Stomach (tissue), 9 donors: ENCODE measurements around the gene GUK1. TPM values are rescaled to one million over a fixed set of nuclear protein-coding genes. Genes with fewer than 3 reads are reported as not detected.

ENCODE experiments used
- DNase-seq, 2 donors: peaks; one replicate each; pipeline versions ENCODE4 v3.0.0 to v3.0.0-alpha.2; 2013 to 2019
- H3K27ac ChIP-seq, 5 donors: fragments of 200-600 bp in 4 of 5; sonication (generic) in 4 of 5; one replicate each; pipeline ENCODE4 v1.5.1; 2013 to 2019; ENCODE audit warnings: mild to moderate bottlenecking in 1 of 5, moderate library complexity in 1 of 5
- H3K27me3 ChIP-seq, 3 donors: fragments of 200-600 bp; sonication (generic); one replicate each; pipeline ENCODE4 v1.5.1; 2017 to 2019; ENCODE audit warnings: mixed run types in 1 of 3
- H3K36me3 ChIP-seq, 4 donors: fragments of 200-600 bp; sonication (generic); 1 replicate in 3 of 4; 2 replicates in 1 of 4; pipeline ENCODE4 v1.5.1; 2016 to 2019
- H3K4me1 ChIP-seq, 4 donors: fragments of 200-600 bp; sonication (generic); one replicate each; pipeline ENCODE4 v1.5.1; 2016 to 2019
- H3K4me3 ChIP-seq, 4 donors: fragments of 200-600 bp; sonication (generic) in 3 of 4; one replicate each; pipeline ENCODE4 v1.5.1; 2016 to 2019; ENCODE audit warnings: mild to moderate bottlenecking in 1 of 4
- H3K9me3 ChIP-seq, 4 donors: fragments of 200-600 bp; sonication (generic); one replicate each; pipeline ENCODE4 v1.5.1; 2016 to 2019
- CTCF ChIP-seq, 7 experiments: fragments of 450-650 bp in 4 of 7; fragments of 200-600 bp in 3 of 7; sonication (generic) in 3 of 7; IDR thresholded peaks; one replicate each; pipeline ENCODE4 v1.5.1; 2016 to 2019; ENCODE audit warnings: antibody characterized with exemption in 7 of 7, control low read depth in 2 of 7, mild to moderate bottlenecking in 1 of 7
- EP300 ChIP-seq: sonication (generic); formaldehyde crosslinking; IDR thresholded peaks from one replicate; pipeline ENCODE4 v1.6.1; 2017; ENCODE audit warnings: antibody characterized with exemption
- POLR2A ChIP-seq, 4 donors: fragments of 450-650 bp; IDR thresholded peaks; one replicate each; pipeline ENCODE4 v1.6.1; 2016; ENCODE audit warnings: antibody characterized with exemption in 4 of 4, control low read depth in 2 of 4, mild to moderate bottlenecking in 1 of 4, moderate library complexity in 1 of 4
- POLR2AphosphoS5 ChIP-seq, 3 donors: sonication (generic); formaldehyde crosslinking; IDR thresholded peaks; one replicate each; pipeline ENCODE4 v1.6.1; 2016; ENCODE audit warnings: antibody characterized with exemption in 3 of 3
- WGBS, 5 donors: extraction: QIAGEN DNeasy Blood & Tissue Kit in 3 of 5; methylation state at CpG; one replicate each; pipeline versions ENCODE4 v1.1.5 to v1.1.7; 2013 to 2018; 5-methylcytosine and 5-hydroxymethylcytosine counted together
- intact Hi-C: fragments of 100-400 bp; cut with DNase I; formaldehyde crosslinking; loops from one replicate; pipeline ENCODE4 v1.15.1; 2023; ENCODE audit warnings: low total_unique reads
- polyA plus RNA-seq, 3 donors: library from polyadenylated mRNA; stranded (reverse); fragments of 200-250 nt; gene quantifications; one replicate each; pipeline ENCODE4 v1.2.3, GENCODE V29; 2013
- total RNA-seq, 5 donors: library from RNA; depleted of rRNA; stranded (reverse); fragments of >200 nt; gene quantifications; one replicate each; pipeline versions ENCODE4 v1.1.0 to v1.2.3, GENCODE V29; 2014 to 2016
- donor health status: healthy with polysubstance abuse.
- donor health status: Bipolar disorder and iron deficiency.
- donor health status: healthy.

Gene GUK1
- total and polyA plus RNA-seq, 8 donors = 179 to 613 (median 282) TPM

DNA sequence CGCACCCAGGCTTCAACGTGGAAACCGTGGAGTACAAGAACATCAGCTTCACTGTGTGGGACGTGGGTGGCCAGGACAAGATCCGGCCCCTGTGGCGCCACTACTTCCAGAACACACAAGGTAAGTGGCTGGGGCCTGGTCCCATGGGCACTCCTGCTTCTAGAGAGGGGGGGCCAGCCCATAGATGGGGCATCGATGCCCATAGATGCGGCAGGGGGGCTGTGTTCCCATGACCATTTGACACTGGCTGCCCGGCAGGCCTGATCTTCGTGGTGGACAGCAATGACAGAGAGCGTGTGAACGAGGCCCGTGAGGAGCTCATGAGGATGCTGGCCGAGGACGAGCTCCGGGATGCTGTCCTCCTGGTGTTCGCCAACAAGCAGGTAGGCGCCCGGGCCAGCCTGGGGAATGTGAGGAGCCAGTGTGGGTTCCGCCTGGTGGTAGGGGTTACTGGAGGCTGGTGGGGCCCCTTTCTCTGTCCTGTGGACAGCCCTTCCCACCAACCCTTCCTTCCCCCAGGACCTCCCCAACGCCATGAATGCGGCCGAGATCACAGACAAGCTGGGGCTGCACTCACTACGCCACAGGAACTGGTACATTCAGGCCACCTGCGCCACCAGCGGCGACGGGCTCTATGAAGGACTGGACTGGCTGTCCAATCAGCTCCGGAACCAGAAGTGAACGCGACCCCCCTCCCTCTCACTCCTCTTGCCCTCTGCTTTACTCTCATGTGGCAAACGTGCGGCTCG, 42.6 kb upstream of the GUK1 start:
- no peak overlapping the region for H3K4me3 ChIP-seq
- peaks cover 20 to 66% (median 58%) of the 10 kb centered on the region in 4 donors for H3K4me1 ChIP-seq
- peaks cover 0 to 13% (median 8%) of the 10 kb centered on the region in 4 donors for H3K9me3 ChIP-seq
- DNase-seq = peak in 1 of 2 donors; percentile 21
- 82 to 88% (median 87%) methylated on average over 31 to 34 of the region's 34 CpGs for whole genome bisulfite sequencing, 5 donors
- peaks cover 49 to 71% (median 59%) of the 10 kb centered on the region in 4 donors for H3K36me3 ChIP-seq
- no peak overlapping the region for H3K27ac ChIP-seq
- no peak for TF ChIP-seq POLR2A (IDR thresholded peaks at IDR 0.05)
- TF ChIP-seq EP300 = no peak
- no peak for TF ChIP-seq POLR2AphosphoS5 (IDR thresholded peaks at IDR 0.05)
- no peak for TF ChIP-seq CTCF (IDR thresholded peaks at IDR 0.05)
- intact Hi-C loops = loop anchor here (10.0 kb wide), 1 partner anchor 47 kb away; the partner anchor contains the start of genes GJC2 and GUK1
- H3K27me3 ChIP-seq = no peaks in the 10 kb centered on the region

DNA sequence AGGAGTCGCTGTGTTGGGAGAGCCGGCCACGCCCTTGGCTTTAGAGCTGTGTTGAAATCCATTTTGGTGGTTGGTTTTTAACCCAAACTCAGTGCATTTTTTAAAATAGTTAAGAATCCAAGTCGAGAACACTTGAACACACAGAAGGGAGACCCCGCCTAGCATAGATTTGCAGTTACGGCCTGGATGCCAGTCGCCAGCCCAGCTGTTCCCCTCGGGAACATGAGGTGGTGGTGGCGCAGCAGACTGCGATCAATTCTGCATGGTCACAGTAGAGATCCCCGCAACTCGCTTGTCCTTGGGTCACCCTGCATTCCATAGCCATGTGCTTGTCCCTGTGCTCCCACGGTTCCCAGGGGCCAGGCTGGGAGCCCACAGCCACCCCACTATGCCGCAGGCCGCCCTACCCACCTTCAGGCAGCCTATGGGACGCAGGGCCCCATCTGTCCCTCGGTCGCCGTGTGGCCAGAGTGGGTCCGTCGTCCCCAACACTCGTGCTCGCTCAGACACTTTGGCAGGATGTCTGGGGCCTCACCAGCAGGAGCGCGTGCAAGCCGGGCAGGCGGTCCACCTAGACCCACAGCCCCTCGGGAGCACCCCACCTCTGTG, 41.7 kb upstream of the GUK1 start:
- Histone ChIP-seq H3K4me3 (no peak overlapping the region), H3K36me3 (peaks cover 49 to 64% (median 58%) of the 10 kb centered on the region in 4 donors), H3K9me3 (peaks cover 0 to 13% (median 8%) of the 10 kb centered on the region in 4 donors), H3K27me3 (no peaks in the 10 kb centered on the region), H3K27ac (no peak overlapping the region), H3K4me1 (peaks cover 15 to 60% (median 54%) of the 10 kb centered on the region in 4 donors)
- no peak for DNase-seq
- intact Hi-C loops = loop anchor here (10.0 kb wide), 1 partner anchor 46 kb away; the partner anchor contains the start of genes GJC2 and GUK1
- TF ChIP-seq CTCF (IDR thresholded peaks at IDR 0.05) (no peak), POLR2A (IDR thresholded peaks at IDR 0.05) (no peak), EP300 (no peak), POLR2AphosphoS5 (IDR thresholded peaks at IDR 0.05) (no peak)
- 87 to 89% (median 88%) methylated on average over 22 to 28 of the region's 28 CpGs for WGBS, 5 donors

DNA sequence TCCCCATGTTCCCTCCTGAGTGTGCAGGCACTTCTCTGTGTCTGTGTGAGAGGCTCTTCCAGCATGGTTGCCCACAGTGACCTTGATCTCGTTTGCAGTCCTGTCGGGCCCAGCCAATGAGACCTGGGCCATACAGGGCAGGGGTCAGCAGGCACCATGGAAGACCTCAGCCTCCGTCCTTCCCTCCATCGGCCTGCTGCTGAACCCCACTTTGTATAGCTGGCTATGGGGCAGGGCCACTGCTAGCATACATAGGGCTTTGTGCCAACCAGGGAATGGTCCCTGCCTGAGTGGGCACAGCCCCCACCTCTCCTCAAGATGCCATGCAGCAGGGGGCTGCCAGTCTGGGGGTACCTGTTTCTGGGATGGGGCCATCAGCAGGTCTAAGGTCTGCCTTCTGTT, 40.7 kb upstream of the GUK1 start:
- H3K27me3 ChIP-seq = no peaks in the 10 kb centered on the region
- TF ChIP-seq CTCF (IDR thresholded peaks at IDR 0.05) = no peak
- TF ChIP-seq POLR2AphosphoS5 (IDR thresholded peaks at IDR 0.05) = no peak
- no peak for TF ChIP-seq POLR2A (IDR thresholded peaks at IDR 0.05)
- TF ChIP-seq EP300 = no peak
- H3K27ac ChIP-seq = no peak overlapping the region
- intact Hi-C loops = loop anchor here (10.0 kb wide), 1 partner anchor 45 kb away; the partner anchor contains the start of genes GJC2 and GUK1
- peaks cover 0 to 8% (median 6%) of the 10 kb centered on the region in 4 donors for H3K9me3 ChIP-seq
- 48 to 64% (median 54%) methylated on average over 3 to 4 of the region's 4 CpGs for WGBS, 5 donors
- peaks cover 49 to 63% (median 58%) of the 10 kb centered on the region in 4 donors for H3K36me3 ChIP-seq
- DNase-seq = no peak
- H3K4me3 ChIP-seq = no peak overlapping the region
- peaks cover 20 to 68% (median 62%) of the 10 kb centered on the region in 4 donors for H3K4me1 ChIP-seq

DNA sequence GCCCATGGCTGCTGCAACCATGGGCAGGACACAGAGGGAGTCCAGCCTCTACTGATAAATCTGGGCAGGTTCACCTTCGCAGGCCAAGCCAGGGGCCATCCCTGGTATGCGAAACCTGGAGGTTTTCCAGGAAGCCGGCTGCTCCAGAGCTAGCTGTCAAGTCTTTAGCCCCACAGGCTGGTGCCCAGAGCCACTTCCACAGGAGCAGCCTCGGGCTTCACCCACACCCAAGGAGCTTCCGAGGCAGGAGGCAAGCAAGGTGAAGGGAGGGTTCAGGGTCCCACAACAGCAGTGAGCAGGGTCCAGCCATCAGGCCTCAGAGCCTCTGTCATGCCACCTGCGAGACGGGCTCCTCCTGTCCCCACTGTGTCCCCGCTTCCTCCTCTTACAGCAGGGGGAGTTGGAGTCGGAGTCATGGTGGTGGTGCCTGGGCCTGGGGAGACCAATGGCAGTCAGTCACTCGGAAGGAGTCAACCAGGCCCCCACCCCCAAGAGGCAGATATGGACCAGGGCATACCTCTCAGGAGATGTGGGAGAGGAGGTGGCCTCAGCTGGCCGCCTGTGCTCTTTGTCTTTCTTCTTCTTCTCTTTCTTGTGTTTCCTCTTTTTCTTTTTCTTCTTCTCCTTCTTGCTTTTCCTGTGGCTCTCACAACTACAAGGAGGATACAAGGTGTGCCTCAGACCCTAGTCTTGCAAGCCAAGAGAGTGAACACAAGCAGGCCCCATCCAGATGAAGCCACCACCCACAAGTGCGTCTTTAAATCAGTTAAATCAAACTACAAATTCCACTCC, 39.1 kb upstream of the GUK1 start:
- Histone ChIP-seq H3K36me3 (peaks cover 51 to 64% (median 57%) of the 10 kb centered on the region in 4 donors), H3K4me3 (peak overlapping the region in 1 of 4 donors; percentile 88), H3K27me3 (no peaks in the 10 kb centered on the region), H3K4me1 (peaks cover 20 to 63% (median 53%) of the 10 kb centered on the region in 4 donors), H3K9me3 (no peaks in the 10 kb centered on the region), H3K27ac (peak overlapping the region in 4 of 5 donors; percentile 90 to 96 (median 95))
- intact Hi-C loops = no loop called here
- TF ChIP-seq CTCF (IDR thresholded peaks at IDR 0.05) = no peak
- TF ChIP-seq POLR2A (IDR thresholded peaks at IDR 0.05) = no peak
- TF ChIP-seq POLR2AphosphoS5 (IDR thresholded peaks at IDR 0.05) = no peak
- no peak for TF ChIP-seq EP300
- 57 to 71% (median 62%) methylated on average over 9 to 12 of the region's 12 CpGs for WGBS, 5 donors
- peak in 1 of 2 donors; percentile 45 for DNase-seq
